GM19351 (cell line): ENCODE data around the gene SDF2L1.
"Not testable (repeated sequence)": the region's sequence is repeated elsewhere in the genome, so short reads cannot be mapped to it uniquely, and the experiment has no call there.

Experiments
- ATAC-seq: cut with Tn5 transposase; IDR thresholded peaks from one replicate; pipeline ENCODE4 v1.9.1; 2021; ENCODE audit warnings: mild to moderate bottlenecking, moderate library complexity; ENCODE audit not compliant: unreplicated experiment

SDF2L1 gene

GRCh38 chr22:21686193-21686608, 44.1 kb downstream of the SDF2L1 start:
- ATAC-seq, result no peak

- no peak for ATAC-seq
Measured at GRCh38 chr22:21686634-21687393, 44.7 kb downstream of the SDF2L1 start.

GRCh38 chr22:21687685-21688259, 45.7 kb downstream of the SDF2L1 start:
- ATAC-seq, result no peak

GRCh38 chr22:21688341-21688705, 46.2 kb downstream of the SDF2L1 start:
- ATAC-seq, result no peak

- ATAC-seq, result no peak
Measured at GRCh38 chr22:21688706-21689381, 46.7 kb downstream of the SDF2L1 start.

GRCh38 chr22:21690401-21690801, 48.3 kb downstream of the SDF2L1 start:
- ATAC-seq, result no peak

- ATAC-seq, result no peak
Measured at GRCh38 chr22:21691816-21692215, 49.7 kb downstream of the SDF2L1 start.

GRCh38 chr22:21692856-21693255, 50.8 kb downstream of the SDF2L1 start:
- ATAC-seq, result not testable (repeated sequence)

- ATAC-seq, result no peak
Measured at GRCh38 chr22:21693333-21693998, 51.4 kb downstream of the SDF2L1 start.
